ENCODE results near the gene FAM131A.

The FAM131A gene

DNA sequence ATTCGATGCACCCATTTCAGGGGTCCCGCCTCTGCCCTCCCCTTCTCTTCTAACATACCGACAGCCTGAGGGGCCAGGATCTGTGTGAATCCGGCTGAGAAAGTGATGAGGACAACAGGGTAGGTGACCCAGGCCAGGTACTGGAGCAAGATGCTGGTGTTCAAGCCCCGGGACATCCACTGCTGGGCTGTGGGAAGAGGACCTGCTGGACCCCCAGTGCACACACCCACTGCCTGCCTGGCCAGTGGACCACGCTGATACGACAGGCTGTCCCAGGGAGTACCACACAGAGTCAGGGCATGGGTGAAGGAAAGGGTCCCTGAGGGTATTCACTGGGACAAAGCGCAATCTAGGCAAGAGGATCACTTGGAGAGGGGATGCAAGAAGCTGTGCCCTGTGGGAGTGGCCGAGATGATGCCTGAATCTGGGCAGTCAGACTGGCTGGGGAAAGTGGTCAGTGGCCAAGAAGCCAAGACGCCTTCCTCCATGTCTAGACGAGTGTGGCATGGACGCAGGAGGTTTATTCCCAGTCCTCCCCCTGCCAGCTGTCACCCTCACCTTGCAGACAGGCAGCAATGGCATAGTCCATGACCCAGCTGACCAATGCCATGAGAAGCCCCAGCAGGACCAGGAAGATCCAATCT, 20.8 kb downstream of the FAM131A start:
- no peak for DNase-seq (ENCODE audit: low spot score)

DNA sequence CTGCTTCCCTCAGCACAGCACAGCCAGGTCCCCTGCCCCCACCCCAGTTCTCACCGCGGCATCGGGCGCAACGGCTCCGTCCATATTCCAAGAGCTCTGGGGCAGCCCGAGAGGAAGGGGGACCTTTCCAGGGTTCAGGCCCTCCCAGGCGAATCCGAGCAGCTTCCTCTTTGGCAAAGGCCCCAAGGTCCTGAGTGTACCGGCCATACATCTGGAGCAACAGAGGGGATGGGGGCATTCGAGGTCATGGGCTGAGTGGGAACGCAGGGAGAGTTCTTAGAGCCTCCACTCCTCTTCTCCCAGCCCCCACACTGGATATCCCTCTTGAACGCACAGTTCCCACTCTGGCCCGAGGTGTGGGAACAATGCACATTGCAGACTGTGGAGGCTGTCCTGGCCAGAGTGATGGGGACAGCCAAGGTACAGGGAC, 21.5 kb downstream of the FAM131A start:
- no peak for DNase-seq (ENCODE audit: low spot score)

DNA sequence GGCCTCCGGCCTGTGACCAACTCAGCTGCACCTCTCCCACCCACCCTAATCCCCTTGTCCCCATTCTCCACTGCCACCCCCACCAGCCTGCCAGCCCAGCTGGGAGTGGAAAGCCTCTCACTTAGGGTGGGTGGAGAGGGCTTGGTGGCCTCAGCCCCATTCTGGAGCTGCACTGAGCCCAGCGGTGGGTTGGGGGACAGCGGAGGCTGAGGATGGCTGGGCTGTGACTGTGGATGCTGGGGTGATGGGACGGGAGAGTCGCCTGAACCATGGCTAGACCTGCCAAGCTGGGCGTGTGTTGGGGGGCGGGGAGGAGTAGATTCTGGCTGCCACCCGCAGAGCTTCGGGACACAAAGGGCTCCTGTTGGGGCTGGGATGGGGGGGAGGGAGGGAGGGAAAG, 22.2 kb downstream of the FAM131A start:
- no peak for DNase-seq (ENCODE audit: low spot score)

DNA sequence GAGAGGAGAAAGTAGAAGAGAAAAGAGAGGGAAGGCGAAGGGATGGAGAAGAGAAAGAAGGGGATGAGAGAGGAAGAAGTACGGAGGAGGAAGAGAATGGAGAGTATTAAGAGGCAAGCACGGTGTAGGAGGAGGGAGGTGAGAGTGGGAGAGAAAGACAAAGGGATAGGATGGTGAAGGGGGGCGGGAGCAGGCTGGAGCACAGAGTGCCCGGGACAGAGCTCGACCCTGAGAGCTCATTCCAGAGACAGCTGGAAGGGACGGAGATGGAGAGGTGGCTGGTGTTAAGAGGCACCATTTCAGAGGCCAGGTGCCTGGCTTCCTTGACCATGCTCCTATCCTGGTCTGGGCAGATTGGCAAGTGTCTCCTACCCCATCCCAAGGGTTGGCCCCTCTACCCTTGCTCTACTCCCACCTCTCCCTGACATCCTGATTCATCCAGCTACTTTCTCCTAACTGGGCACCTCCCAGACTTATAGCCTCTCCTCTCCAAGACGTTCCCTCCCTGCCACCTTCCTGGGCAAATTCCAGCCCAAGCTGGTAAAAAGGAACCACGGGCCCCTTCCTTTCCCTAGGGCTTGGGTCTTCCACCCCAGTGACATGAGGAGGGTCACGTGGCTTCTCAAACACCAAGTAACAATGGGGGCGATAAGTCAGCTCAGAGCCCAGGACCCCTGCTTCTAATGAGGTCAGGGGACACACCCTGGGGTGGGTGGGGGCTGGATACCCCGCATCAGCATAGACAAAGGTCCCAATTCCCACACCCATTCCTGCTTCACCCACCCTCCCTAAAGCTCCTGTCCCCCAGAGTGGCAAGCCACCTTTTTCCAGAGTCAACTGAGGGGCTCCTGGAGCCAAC, 22.9 kb downstream of the FAM131A start:
- DNase-seq (ENCODE audit: low spot score) = no peak

DNA sequence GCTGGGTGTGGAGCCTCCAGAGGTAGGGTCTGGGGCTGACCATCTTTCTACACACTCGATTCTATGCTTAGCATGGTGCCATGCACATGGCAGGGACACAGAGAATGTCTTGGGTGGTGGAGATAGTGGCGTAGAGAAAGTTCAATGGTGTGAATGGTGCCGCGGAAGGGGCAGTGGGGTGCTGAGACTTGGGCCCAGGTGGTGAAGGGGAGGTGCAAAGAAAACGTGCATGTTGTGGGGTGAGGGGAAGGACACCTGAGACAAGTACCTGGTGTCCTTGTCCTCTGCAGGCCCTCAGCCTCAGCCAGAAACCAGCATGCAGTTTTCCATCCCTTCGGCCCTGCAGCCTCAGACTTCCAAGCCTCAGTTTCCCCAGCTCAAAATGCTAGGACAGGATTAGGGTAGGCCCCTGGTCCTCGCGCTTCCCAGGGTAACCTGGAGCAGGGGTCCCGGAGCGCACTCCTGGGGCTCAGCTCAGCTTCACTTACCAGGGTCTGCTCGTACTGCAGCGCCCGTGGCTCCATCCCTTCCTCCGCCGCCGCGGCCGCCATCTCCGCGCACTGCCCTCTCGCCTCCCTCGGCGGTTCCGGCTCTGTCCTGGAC, 23.6 kb downstream of the FAM131A start:
- no peak for DNase-seq (ENCODE audit: low spot score)

DNA sequence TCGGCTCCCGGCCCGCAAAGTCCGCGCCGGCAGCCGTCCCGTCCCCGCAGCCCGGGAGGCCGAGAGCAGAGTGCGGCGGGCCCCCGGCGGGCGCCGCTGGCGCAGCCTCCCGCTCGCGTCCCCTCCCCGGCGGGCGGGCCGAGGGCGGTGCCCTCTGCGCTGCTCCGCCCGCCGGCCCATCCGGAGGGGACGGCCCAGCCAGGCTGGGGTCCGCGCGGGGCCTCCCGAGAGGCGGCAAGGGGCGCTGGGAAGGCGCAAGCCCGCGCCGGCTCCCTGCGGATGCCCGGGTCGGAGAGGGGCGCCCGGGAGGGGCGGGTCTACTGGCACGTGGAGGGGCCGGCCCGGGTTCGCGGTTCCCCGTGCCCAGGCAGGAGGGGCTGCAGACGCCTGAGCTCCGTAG, 24.1 kb downstream of the FAM131A start, which contains the start of the genes CLCN2 and POLR2H:
TSS of gene CLCN2 (minus strand) at position 74 of the 400 bp plus-strand sequence. CDS start 126 bp downstream, outside the sequence.
TSS of gene POLR2H (plus strand) at position 179 of the 400 bp plus-strand sequence. CDS start 1,783 bp downstream, outside the sequence.
- DNase-seq (ENCODE audit: low spot score) = peak; percentile 68

DNA sequence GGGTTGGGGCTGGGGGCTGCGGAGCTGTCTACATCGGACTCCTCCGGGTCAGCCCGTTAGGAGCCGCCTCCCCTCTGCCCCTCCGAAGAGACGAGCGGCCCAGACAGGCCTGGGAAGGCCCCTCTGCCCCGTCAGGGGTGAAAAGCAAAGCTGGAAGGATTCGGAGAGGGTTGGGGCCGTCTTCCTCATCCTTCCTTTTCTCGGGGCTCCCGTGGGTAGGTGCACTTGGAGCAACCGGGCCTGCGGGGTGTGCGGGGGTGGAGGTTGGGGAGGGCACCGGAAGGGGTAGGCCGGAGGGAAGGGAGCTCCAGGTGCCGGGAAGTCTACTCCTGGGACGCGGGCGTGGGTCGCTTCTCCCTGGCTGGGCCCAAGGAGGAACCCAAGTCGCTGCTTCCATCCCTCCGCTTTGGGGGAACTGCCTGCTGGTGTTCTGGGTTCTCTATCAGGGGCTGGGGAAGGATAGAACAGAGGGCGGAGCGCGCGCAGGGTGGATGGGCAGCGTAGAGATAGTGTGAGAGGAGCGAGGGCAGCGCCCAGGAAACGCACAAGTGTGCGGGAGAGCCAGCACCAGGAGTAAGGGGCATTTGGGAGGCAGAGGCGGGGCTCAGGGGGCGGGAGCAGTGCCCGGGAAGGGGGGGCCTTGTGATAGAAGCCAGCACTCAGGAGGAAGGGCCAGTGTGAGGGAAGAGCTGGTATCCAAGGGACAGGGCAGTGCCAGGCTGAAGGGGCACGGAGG, 24.7 kb downstream of the FAM131A start:
- DNase-seq (ENCODE audit: low spot score) = peak; percentile 79

DNA sequence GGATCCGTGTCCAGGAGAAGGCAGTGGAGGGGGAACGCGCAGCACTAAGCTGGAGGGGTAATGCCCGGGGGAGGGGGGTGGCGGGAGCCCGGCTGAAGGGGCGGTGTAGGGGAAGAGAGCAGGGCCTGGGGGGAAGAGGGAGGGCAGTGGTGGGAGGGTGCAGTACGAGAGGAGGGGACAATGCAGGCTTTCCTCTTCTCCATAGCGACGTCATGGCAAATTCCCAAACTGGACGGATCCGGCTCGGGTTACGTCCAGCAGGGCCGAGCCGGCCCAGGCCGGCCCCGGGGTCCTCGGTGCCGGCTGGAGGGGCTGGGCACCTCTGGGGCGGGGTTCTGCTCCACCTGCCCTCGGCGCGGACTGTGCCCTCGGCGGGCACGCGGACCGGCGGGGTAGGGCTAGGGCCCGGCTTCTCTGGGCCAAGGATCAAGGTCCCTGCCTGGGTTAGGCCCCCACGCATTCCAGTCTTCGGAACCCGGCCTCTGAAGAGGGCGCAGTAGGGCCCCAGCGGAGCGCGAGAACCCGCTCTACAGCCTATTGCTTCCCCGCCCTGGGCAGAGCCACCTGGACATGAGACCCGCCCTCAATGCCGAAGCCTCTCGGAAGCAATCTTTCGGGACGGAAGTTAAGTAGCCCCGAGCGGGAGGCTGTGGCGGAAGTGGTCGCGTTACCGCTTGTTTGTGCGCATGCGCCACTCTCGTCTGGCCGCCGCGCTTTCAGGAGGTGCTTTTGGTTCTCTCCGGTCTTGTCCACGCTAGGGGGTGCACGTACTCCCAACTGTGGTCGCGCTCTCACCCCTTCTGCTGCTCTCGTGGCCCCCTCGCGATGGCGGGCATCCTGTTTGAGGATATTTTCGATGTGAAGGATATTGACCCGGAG, 25.5 kb downstream of the FAM131A start:
- DNase-seq (ENCODE audit: low spot score) = peak; percentile 97

DNA sequence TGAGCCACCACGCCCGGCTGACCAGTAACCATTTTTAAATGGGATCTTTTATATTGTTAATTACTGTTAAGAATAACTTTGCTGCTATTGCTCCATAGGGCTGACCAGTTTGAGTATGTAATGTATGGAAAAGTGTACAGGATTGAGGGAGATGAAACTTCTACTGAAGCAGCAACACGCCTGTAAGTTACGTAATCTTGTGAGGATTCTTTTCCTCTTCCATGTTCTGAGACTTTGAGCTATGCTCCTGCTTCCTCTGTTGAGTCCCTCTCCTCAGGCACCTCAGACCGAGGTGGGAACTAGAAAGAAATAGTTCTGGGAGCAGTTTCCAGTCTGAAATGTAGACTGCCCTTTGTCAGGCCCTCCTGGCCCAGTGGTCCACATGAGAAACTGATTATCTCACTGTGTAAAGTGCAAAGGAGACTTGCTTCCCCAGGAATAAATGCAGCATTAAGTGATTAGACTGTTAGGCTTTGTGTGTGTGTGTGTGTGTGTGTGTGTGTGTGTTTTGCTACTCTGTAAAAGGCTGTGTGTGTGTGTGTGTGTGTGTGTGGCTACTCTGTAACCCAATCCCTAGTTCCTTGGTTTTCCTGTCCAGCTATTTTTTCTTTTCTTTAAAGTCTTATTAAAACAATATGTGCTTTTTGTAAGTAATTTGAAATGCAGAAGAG, 29.4 kb downstream of the FAM131A start:
- DNase-seq (ENCODE audit: low spot score) = no peak

DNA sequence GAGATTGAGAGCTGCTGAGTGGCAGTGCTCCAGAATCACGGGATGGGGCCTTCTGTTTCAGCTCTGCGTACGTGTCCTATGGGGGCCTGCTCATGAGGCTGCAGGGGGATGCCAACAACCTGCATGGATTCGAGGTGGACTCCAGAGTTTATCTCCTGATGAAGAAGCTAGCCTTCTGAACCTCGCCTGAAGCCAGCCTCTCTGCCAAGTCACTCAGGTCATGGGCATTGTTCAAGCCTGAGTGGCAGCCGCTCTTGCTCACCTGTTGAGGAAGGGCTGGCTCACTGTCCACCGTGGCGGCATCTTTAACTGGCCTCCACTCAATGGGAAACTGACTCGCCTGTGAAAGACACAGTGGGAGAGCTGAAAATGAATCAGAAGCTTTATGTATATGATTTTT, 30.7 kb downstream of the FAM131A start:
- no peak for DNase-seq (ENCODE audit: low spot score)

DNA sequence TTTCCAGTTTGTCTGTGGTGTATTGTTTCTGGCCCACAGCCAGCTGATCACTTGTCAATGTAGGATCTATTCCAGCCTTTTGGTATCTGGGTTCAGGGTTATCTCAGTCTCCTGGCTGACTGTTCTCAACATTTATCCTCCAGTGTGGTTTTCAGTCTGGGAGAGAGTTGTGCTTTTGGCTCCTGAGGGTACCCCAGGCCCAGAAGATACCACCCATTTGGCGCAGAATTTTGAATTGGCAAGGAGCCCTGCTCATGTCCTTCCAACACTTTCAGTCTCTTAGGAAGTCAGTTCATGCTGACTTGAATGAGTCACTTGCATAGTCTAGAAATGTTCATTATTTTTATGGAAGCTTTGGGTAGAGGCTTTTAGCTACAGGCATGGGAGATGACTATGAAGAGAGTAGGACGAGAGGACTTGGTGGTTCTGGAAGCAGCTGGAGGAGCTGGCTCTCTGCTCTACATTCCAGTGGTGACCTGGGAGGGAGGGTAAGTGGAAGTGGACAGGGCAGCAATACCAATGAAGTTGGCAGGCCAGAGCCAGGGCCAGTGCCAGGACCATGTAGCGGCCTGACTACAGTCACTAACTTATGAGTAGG, 31.3 kb downstream of the FAM131A start:
- DNase-seq (ENCODE audit: low spot score) = no peak

DNA sequence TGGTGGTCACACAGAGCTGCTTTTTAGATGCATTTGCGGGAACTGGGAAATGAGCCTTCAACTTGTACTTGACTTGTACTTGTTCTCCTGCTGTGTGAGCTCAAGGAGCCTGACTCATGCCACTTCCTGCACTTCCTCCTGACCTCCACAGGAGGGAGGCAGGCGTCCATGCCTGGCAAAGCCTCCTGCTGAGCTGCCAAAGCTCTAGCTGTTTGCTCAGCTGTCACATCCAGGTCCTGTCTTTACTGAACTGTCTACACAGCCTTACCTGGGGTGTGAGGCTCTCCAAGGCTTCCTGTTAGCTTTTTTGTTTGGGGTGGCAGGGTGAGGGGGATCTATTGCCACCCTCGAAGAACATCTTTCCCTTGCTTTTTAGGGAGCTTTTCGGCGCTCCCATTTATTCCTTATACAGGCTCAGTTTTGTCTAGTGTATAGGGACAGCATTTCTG, 34.2 kb downstream of the FAM131A start:
- DNase-seq (ENCODE audit: low spot score) = peak; percentile 90

DNA sequence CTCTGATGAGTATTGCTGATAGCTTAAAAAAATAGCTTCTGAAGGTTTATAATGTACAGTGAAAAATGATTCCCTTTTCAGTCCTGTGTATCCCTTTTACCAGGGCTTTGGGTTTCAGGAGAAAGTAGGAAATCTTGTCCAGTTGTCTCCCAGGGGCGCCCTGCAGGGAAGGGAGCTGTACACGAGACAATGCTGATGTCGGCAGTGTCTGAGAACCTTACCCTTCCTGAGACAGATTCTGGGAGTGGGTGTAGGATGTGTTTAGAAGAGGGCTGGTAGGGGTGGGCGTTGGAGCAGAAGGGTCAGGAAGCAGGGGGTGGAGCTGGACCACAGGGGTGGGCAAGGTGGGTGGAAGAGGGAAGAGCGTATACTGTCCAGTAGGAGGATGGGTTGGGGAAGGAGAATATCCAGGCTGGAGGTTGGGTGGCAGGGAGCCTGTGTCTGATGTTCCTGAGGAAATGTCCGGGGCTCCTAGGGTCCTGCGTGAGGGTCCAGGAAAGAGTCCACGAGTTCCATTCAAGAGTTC, 35.0 kb downstream of the FAM131A start:
- no peak for DNase-seq (ENCODE audit: low spot score)

DNA sequence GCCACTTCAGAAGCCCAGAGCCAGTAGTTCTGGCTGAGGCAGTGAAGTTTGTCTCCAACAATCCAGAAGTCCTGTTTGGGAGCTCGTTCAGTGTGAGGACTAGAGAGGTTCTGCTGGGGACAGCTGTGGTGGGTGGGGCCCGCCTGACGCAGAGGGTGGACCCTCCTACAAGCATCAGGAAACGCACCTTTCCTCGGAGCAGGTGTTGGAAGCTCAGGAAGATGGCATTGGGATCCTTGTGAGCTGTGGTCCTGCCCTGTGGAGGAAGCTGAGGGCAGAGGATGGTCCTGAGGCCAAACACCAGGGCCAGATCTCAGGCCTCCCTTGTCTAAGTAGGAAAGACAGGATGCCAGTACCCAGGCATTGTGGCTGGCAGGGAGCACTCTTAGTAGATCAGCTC, 35.5 kb downstream of the FAM131A start:
- no peak for DNase-seq (ENCODE audit: low spot score)

DNA sequence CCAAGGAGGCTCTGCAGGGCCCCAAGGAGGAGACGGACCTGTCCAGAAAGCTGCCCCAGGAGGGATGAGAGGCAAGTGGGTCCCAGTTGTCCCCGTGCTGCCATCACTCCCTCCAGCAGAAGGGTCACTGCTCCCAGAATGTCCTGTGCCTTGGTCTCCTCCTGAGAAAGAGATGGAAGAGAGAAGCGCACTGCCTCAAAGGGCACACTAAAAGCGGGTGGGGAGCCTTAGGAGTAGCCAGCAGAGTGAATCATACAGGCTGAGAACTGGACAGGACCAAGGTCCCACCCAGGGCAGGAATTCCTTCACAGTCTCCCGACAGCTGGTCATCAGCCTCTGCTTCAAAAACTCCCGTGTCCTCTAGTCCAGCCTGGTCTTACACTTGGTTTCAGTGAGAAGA, 36.0 kb downstream of the FAM131A start:
- no peak for DNase-seq (ENCODE audit: low spot score)

DNA sequence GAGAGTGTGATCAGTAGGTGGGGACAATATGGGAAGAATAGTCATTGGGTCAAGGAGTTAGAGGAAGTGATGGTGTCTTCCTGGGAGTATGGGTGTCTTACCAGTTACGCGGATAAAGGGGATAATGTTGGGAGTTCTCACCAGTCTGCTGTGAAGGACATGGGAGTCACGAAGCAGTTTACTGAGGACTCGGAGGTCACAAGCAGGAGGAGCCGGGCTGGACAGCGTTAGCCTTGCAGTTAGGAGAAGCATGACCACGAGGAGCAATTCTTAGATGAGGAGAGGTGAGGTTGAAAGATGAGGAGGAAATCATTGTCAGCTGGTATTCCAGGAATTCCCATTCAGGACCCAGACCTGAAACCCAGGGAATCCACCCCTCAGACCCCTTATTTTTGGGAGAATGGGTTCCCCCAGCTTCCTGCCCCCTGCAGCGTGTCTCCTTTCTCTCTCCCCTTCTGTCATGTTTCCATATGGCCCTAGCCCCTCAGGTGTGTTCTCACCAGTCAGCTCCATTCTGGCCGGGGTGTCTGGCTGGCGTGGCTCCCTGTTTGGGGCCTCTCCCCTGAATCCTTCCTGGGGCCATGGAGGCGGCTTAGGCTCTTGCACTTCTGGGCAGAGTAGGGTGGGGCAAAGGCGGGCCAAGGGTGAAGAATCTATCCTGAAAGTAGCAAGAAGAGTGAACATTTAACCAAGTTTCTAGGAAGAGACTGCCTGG, 38.5 kb downstream of the FAM131A start:
- DNase-seq (ENCODE audit: low spot score) = no peak

DNA sequence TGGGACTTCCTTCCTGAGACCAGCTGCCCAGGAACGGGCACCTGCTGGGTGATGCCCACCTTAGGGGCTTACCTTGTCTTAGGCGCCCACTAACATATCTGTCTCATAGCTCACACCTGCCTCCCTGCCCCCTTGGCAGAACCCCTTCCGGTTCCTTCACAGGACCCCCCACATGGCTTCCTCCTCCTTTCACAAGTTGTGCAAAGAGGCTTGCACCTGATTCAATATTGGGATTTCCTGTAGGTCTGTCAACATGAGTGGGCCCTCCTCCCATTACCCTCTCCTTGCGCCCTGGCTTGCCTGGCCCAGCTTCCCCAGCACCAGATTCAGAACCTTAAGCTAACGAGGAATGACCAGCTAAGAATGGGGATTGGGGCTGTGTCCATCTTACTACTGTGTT, 40.0 kb downstream of the FAM131A start:
- no peak for DNase-seq (ENCODE audit: low spot score)

DNA sequence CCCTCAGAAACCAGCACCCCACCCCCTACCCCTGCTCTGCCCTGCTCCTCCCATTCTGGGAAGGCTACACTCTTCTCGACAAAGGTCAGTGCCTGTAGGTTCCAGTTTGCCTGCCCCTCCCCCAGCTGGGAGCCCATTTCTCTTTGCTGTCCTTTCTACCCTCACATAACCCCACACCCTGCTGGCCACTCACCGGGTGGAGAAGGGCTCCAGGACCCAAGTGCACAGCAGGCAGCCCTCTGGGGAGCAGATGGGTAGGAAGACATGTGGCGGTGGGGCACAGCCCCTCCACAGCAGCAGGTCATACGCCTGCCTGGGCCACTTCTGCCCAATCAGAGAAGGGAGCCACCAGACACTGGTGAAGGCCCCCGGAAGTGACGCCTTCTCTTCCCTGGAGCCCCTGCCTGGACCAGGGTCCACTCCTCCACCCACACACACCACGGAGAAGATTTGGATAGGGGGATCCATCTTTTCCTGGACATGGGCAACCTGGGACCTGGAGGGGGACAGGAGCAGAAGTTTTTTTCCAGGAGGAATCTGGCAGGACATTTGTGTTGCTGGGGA, 40.6 kb downstream of the FAM131A start, which contains the start of gene THPO:
TSS of gene THPO (minus strand) at position 326 of the 564 bp plus-strand sequence. CDS start 1,948 bp downstream, outside the sequence.
- DNase-seq (ENCODE audit: low spot score) = no peak

All from RKO (cell line).